HG02588 (cell line): ENCODE data around the gene CNGA1.
A peak's percentile ranks its signal among the peaks of the same experiment; 100 is the strongest.
"Not testable (repeated sequence)": the region's sequence is repeated elsewhere in the genome, so short reads cannot be mapped to it uniquely, and the experiment has no call there.

Experiments
- ATAC-seq: cut with Tn5 transposase; IDR thresholded peaks from one replicate; pipeline ENCODE4 v1.9.1; 2021; ENCODE audit warnings: mild to moderate bottlenecking, moderate library complexity; ENCODE audit not compliant: unreplicated experiment

The CNGA1 gene

DNA sequence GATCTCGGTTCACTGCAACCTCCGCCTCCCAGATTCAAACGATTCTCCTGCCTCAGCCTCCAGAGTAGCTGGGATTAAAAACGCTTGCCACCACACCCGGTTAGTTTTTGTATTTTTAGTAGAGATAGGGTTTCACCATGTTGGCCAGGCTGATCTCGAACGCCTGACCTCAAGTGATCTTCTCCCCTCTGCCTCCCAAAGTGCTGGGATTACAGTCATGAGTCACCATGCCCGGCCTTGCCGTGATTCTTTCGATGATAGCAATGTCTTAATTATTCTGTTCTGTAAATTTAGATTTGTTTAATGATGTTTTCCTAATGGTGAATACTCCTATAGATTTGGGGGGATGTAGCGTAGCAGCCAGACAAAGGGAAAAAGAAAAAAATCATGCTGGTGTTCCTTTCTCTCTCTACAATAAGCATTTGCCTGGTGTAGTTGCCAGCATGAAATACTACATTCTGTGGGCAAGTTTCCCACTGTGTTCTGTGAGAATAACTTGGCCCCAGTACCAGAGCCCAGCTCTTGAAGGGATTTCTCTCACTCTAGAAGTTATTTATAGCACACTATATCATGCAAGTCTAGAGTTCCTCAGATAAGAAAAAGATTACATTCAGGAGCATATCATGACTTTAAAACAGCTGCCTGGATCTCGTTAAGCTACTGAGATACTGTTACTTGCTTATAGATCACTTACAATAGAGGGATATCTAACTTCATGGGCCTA, 15.5 kb upstream of the CNGA1 start:
- ATAC-seq, result no peak

DNA sequence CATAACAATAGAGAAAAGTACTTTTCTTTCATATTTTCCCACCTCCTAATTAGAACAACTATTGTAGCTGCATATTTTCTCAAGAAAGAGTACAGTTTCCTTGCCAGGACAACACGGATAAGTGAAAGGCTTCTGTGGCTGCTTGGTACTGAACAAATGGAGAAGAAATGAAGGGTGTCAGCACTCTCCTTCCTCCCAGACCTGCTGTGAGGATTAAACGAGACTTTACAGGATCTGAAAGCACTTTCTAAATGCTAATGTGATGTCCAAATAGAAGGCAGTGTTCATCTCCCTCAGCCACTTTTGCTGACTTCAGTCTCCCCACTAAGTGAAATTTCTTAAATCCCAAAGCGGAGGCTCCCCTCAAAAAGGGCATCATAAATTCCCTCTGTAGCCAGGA, 14.0 kb upstream of the CNGA1 start:
- no peak for ATAC-seq

DNA sequence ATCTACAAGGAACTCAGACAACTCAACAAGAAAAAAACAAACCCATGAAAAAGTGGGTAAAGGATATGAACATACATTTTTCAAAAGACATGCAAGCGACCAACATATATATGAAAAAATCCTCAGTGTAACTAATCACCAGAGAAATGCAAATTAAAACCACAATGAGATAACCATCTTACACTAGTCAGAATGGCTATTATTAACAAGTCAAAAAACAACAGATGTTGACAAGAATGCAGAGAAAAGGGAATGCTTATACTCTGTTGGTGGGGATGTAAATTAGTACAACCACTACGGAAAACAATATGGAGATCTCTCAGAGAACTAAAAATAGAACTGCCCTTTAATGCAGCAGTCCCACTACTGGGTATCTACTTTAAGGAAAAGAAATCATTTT, 12.2 kb upstream of the CNGA1 start:
- ATAC-seq, result peak; percentile 48

DNA sequence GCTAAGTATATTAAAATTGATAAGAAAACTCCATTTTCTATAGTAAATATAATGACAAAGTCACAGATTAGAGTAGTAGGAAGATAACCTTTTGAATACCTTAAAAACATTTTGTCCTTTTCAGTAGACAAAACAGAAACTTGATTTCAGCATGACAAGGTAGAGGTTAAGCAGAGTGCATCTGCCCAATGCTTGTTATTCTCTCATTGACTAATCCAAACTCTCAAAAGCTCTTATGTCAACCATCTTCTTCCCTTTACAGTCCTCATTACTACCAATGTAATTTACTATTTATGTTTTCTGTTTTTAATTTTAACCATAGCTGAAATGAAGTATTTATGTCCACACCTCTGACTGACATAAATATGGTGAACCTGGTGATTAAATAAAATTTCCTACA, 11.2 kb upstream of the CNGA1 start:
- peak; percentile 72 for ATAC-seq

DNA sequence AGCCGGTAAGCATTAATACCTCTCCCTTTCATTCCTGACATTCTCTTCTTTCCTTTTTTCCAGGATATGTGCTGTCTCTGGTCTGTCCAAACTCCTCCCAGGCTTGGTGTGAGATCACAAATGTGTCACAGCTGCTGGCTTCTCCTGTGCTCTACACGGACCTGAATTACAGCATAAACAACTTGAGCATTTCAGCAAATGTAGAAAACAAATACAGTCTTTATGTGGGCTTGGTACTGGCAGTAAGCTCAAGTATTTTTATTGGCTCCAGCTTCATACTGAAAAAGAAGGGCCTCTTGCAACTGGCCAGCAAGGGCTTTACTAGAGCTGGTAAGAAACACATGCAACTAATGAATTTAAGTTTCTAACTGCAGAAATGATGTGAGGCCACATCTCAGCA, 8.5 kb upstream of the CNGA1 start:
- no peak for ATAC-seq

DNA sequence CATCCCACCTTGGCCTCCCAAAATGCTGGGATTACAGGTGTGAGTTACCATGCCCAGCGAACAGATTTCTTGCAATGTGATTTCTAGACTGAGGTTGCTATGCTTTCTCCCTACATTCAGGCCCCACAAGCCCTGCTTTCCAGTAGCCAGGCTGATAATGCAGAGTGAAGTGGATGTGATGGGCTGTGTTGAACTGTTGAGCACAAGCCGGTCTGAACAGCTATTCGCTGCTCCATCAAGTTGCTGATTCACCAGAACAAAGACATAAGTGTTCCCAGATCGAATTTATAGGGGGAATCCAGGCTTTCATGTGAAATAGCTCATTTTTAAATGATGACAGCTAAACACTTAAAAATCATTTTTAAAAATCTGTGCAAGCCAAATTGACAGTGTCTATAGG, 8.0 kb upstream of the CNGA1 start:
- no peak for ATAC-seq

DNA sequence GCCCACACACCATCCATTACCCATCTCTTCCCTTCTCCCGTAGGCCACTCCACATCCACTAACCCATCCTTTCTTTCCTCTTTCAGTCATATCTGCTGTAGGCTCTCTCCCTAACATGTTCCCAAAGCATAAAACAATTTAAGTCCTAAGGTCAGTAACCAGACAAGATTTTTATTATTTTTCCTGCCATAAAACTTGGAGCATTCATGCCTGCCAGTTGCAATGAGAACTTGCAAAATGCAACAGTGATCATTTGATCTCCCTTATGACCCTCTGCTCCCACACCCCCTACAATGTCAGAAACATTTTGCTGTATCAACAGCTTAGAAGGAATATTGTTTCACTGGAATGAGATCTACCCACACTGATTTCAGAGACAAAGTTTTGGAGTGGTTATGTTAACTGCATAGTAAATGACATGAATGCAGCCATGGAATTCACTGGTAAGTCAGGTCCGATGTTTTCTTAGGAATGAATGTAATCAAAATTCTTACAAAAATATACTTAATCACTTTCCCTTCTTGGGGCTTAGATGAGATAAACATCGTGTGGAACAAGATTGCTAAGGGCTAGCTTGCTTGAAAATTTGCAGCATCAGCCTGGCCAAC, 5.8 kb upstream of the CNGA1 start:
- ATAC-seq, result no peak

DNA sequence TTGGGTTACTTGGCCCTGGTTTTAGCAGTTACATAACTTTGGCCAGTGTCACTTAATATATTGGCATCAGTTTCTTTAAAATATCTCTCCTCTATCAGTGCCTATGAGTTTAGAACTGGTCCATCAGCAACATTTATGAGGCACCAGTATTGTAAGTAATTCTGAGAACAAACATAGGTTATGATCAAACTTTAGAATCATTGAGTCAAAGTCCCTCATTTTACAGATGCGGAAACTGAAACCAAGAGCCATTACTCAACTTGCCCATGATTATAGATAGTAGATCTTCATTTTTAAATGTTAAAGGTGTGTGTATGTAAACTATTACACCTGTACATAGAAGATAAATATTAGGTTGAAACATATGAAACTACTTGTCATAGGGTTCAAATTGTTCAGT, 4.6 kb upstream of the CNGA1 start:
- ATAC-seq, result no peak

DNA sequence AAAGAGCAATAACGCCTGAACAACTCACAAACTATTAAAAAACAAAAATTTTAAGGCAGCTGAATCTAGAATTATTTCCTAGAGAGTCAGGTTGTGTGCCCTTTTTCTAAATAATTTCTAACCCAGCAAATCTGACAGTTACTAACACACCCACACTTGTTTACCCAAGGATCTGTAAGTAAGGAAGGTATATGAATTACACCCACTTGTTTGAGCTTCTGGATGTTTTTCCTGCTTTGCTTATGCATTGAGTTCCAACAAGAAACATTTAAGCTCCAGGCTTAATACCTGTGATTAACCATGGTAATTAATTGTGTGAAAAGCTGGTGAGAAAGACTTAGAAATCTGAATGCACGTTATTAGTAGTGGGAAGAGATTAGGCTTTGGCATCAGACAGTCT, 1.6 kb upstream of the CNGA1 start:
- ATAC-seq, result no peak

DNA sequence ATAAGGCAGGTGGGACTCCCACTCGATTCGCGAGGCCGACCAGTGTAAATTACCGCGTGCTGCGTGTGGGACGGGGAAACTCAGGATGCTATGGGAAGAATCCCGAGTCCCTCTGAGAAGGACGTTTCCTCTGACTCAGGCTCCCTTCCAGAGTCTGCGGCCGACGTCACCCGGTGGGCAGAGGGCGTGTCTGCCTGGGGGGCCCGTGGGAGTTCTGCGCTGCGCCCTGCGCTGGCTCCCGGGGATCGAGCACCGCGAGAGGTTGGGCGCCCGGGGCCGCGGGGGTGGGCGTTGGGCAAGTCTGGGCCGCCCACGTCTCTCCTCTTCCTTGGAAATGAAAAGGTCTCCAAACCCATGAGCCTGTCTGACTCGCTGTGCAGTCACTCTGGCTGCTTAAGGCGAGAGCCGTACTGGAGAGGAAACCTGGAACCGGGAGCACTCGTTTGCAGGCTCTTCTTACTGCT, 659 bp upstream of the CNGA1 start:
- no peak for ATAC-seq

DNA sequence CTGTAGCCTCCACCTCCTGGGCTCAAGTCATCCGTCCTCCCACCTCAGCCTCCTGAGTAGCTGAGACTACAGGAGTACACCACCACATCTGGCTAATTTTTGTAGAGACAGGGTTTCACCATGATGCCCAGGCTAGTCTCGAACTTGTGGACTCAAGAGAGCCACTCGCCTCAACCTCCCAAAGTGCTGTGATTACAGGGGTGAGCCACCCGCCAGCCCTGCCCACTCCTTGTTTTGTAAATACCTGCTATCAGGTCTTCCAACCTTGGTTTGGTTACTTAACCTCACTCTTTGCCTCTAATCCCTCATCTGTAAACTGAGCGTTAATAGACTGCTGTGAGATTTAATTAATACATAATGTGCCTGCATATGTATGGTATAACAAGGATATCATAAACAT, 803 bp downstream of the CNGA1 start:
- ATAC-seq, result no peak

DNA sequence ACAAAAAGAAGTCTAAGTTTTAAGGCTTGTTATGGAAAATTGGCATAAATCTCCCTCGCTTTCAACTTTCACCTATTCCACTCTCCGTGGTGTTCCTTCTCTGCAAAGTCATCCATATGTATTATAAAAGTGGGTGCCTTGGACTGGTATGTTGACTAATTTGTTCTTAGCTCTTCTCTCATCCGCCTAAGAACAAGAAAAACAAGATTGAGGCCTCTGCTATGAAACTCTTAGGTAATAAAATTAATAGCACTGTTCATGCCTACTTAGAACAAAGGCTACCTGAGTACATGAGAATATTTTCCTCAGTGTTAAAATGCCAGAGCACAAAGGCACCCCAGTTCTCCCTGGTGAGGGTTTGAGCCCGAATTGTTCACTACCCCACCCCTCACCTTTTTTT, 1.3 kb downstream of the CNGA1 start:
- ATAC-seq, result no peak

DNA sequence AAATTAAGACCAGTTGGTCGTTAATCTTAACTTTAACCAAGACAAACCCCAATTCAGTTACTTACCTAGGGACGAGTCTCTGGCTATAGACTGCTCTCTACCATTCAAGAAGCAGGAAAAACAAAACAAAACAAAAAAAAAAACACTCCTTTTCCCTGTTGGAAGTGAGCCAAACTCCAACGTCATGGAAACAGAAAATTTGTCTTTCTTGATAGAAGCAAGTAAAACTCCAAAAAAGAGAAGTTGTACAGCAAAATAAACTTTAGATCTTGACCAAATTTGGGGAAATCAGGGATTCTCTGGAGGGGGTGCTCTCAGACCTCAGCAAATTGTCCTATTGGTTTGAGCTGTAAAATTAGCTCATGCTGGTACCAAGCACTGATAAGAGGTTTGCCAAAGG, 3.7 kb downstream of the CNGA1 start:
- no peak for ATAC-seq

DNA sequence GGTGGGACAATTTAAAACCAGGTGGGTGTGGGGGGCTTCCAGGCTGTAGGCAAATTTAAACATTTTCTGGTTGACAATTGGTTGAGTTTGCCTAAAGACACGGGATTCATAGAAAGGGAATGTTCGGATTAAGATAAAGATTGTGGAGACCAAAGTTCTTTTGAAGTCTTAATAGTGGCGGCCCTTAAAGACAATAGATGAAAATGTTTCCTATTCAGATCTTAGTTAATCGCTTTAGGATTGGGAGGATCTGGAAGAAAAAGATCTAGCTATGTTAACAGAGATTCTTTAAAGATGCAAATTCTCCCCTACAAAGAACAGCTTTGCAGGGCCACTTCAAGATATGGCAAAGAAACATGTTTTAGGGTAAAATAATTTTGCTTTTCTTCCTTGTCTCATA, 4.8 kb downstream of the CNGA1 start:
- ATAC-seq, result no peak

DNA sequence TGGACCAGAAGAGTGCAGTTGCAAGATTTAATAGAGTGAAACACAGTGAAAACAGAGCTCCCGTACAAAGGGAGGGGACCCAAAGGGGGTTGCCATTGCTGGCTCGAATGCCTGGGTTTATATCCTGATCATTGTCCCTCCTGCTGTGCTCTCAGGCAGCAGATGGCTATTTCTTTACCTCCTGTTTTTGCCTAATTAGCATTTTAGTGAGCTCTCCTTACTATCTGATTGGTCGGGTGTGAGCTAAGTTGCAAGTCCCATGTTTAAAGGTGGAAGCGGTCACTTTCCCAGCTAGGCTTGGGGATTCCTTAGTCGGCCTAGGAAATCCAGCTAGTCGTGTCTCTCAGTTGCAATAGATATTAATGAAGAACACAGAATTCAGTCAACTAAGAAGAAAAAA, 5.6 kb downstream of the CNGA1 start:
- ATAC-seq, result not testable (repeated sequence)

DNA sequence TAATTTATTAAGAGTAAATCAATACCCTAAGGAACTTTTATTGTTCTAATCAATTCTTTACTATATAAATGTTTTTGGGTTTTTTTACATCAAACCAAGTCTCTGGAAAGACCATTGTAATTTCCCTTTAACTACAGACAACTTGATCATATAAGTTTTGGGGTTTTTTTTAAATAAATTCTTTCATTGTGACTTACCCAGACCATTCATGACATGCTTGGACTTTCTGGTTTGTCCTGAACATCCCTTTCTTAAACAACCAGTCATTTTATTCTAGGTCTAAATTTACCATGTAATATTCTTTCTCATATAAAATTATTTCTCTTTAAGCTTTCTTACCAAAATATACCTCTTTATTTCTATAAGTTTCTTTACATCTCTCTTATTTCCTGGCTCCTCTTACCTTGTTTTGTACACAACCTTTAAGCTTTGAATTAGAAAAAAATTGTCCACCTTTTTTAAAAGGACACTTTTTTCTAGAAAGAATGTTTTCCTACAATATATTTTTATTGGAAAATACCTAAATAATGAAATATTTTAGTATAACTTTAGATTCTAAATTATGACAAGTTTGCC, 8.4 kb downstream of the CNGA1 start:
- ATAC-seq, result no peak

DNA sequence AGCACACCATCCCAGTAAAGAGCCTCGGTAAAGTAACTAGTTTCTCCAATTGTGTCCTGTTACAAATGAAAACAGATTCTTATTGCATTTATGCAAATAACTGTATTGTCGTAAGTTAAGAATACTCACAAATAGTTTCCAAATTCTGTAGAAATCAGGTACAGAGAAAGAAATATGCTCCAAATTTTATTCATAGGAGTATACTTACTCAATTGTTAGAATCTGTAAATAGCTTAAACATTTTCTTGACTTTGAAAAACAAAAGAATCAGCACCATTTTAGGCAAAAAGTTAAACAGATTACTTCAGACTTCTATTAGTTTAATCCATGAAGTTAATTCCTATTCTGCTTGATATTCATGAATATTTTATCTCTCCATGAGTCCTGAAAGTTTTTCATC, 10.7 kb downstream of the CNGA1 start:
- no peak for ATAC-seq

DNA sequence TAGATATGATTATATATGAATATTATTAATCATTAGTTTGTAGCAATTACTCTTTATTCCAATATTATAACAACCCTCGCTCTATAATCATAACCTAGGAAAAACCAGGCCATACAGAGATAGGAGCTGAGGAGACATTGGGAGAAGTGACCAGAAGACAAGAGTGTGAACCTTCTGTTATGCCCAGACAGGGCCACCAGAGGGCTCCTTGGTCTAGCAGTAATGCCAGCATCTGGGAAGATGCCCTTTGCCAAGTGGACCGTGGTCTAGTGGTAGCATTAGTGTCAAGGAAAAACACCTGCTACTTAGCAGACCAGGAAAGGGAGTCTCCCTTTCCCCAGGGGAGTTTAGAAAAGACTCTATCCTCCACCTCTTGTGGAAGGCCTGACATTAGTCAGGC, 12.9 kb downstream of the CNGA1 start:
- not testable (repeated sequence) for ATAC-seq

DNA sequence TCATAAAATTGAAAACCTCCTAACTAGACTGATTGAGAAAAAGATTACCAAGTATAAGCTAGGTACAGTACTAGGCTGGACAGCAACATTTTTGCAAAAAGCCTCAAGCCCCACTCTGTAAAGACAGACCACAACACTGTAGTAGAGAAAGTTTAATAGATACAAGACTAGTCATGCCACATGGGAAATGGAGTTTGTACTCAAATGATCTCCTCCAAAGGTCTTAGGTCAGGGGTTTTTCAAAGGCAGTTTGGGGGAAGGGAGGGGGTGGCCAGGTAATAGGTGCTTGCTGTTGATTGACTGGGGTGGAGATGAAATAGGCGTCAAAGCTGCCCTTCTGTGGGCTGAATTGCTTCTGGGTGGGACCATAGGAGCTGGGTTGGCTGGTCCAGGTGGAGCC, 14.2 kb downstream of the CNGA1 start:
- no peak for ATAC-seq

DNA sequence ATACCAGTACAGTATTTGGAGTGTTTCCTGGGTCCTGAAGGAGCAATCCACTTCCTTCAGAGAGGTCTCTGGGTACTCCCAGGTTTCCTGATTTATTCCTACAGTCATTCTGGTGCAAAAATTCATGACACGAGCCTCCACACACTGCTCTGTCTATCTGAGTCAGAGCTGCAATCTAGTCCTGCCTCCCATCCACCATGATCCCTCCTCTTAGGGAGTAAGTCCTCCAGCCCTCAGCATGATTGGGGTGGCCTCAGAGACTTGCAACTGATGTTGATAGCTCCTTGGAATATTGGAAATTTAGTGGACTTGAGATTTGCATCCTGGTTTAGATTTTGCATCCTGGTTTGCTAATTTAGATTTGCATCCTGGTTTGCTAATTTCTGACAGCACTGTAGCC, 20.5 kb downstream of the CNGA1 start:
- ATAC-seq, result no peak

DNA sequence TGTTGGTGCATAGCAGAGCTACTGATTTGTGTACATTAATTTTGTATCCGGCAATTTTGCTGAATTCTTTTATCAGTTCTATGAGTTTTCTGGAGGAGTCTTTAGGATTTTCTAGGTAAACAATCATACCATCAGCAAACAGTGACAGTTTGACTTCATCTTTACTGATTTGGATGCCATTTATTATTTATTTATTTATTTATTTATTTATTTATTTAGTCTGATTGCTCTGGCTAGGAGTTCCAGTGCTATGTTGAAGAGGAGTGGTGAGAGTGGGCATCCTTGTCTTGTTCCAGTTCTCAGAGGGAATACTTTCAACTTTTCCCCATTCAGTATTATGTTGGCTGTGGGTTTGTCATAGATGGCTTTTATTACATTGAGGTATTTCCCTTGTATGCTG, 24.0 kb downstream of the CNGA1 start:
- ATAC-seq, result not testable (repeated sequence)

DNA sequence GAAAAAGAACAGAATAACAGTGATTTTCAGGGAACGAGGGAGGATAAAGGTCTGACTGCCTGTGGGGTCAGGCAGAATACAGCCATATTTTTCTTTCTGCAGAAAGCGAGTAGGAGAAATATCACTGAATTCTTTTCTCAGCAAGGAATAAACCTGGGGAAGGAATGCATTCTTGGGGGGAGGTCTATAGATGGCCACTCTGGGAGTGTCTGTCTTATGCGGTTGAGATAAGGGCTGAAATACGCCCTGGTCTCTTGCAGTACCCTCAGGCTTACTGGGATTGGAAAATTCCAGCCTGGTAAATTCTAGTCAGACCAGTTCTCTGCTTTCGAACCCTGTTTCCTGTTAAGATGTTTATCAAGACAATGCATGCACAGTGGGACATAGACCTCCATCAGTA, 26.3 kb downstream of the CNGA1 start:
- no peak for ATAC-seq

DNA sequence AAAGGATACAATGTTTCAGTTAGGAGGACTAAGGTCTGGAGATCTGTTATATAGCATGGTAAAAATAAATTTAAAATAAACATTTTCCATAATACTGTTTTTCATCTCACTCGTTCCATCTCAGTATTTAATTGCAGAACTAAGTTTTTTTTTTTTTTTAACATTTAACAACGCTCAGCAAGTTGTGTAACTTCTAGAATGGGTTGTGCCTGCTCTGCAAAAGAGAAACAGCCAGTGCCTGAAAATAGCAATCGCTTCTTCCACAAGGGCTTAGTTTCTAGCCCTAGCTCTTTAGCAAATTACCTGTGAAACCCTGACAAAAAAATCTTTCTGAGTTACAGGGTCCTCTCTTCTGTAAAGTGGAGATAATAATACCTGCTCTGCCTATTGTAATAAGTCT, 41.9 kb downstream of the CNGA1 start:
- no peak for ATAC-seq
